Measurements from ENCODE around the gene SAP30BP.

DNA sequence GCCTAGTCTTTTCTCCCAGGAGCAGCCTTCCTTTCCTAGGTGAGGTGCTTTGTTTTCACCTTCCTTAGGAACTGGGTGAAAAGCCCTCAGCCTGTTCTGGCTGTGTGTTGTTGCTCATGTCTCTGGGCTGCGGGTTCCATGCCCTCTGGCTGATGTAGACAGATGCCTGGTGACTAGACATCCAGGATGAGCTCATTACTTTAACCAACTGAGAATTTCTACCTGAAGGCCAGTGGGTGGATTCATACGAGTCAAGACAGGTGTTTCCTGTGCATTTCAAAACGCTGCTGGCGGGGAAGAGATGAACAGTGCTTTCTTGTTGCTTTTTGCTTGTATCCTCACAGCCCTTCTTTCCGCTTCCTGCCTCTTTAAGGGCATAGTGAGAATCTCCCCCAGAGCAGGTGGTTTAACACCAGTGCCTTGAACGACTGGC, 22.3 kb downstream of the SAP30BP start:
- TF ChIP-seq CTCF (IDR thresholded peaks at IDR 0.05) (no peak), POLR2A (IDR thresholded peaks at IDR 0.05) (no peak)

Data from body of pancreas (tissue), 4 donors.